LHCN-M2 (cell line): ENCODE data around the gene DRICH1. TPM values are rescaled to one million over a fixed set of nuclear protein-coding genes. Genes with fewer than 3 reads are reported as not detected.
"Not testable (repeated sequence)": the region's sequence is repeated elsewhere in the genome, so short reads cannot be mapped to it uniquely, and the experiment has no call there.

Experiments used
- DNase-seq: peaks from one replicate; pipeline ENCODE4 v3.0.0-alpha.2; 2012; ENCODE audit warnings: low read depth
- polyA plus RNA-seq: library from polyadenylated mRNA; unstranded; fragments of >200 nt; gene quantifications from one replicate; pipeline ENCODE4 v1.2.1, GENCODE V29; 2012; ENCODE audit warnings: missing spikeins
- total RNA-seq: library from RNA; depleted of rRNA; stranded (reverse); fragments of >200 nt; gene quantifications from 2 replicates; pipeline ENCODE4 v1.2.3, GENCODE V29; 2014; rRNA removed

Gene DRICH1, protein sequence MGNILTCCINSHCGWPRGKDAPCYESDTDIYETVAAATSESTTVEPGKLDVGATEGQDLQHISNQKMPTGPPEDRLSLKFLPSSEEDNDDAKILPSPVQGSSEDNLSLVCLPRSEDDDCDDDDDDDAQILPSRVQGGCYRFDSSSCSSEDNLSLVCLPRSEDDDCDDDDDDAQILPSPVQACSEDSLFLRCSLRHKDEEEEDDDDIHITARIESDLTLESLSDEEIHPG
- not detected in 2 replicates for total RNA-seq
- 0.05 TPM for polyA plus RNA-seq

- DNase-seq: no peak
Measured at GRCh38 chr22:23632178-23632577, at the start of gene DRICH1. Gene DRICH1 (minus strand): TSS chr22:23632321. CDS start chr22:23632023, 298 bp downstream.

- no peak for DNase-seq
Measured at GRCh38 chr22:23681026-23681809, 49.1 kb upstream of the DRICH1 start.

- DNase-seq: no peak
Measured at GRCh38 chr22:23678133-23678532, 46.0 kb upstream of the DRICH1 start.

DNA sequence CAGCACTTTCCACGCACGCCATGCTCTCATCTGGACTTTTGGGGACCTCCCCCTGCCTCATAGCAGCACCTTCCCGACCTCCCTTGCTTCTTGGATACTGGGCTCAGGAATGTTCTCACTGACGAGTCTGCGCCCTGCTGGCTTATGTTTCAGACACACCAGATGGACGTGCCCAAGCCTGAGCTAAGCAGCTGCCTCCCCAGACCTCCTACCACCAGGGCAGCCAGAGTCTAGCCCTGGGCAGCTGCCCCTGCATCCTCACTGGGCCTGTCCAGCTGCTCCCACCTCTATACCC lies 45.5 kb upstream of the DRICH1 start:
- DNase-seq: peak; percentile 5

DNA sequence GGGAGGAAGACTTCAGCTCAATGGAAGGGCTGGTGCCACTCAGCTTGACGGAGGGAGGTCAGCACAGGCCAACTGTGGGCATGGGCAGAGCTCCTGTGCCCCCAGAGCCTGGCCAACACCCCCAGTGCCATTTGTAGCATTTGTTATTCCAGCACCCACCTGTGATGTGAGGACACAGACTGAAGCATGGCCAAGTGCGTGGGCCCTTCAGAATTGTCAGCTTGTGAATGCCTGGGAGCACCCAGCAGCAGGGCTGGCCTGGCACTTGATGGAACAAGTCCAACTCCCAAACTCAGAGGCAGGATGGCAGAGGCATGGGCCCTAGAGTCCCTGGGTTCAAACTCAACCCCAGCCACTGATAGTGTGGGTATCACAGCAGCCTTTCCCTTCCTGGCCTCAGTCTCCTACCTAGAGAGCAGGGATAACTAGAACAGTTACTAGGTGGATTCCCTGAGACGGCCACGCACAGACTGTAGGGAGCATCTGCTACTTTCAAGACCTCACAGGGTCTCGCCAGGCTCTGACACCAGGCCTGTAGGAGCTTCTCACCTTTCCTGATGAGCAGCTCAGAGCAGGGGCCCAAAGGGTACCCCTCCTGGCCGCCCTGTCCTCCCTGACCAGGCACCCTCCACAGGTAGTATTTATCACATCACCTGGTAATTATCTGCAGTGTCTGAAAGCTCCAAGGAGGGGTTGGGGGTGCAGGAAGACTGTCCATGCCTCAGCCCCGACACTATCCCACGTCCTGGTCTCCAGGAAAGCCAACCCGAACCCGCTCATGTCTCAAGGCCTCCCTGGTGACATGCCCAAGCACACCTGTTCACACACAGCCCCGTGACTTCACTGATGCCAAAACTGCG lies 45.0 kb upstream of the DRICH1 start:
- not testable (repeated sequence) for DNase-seq

DNA sequence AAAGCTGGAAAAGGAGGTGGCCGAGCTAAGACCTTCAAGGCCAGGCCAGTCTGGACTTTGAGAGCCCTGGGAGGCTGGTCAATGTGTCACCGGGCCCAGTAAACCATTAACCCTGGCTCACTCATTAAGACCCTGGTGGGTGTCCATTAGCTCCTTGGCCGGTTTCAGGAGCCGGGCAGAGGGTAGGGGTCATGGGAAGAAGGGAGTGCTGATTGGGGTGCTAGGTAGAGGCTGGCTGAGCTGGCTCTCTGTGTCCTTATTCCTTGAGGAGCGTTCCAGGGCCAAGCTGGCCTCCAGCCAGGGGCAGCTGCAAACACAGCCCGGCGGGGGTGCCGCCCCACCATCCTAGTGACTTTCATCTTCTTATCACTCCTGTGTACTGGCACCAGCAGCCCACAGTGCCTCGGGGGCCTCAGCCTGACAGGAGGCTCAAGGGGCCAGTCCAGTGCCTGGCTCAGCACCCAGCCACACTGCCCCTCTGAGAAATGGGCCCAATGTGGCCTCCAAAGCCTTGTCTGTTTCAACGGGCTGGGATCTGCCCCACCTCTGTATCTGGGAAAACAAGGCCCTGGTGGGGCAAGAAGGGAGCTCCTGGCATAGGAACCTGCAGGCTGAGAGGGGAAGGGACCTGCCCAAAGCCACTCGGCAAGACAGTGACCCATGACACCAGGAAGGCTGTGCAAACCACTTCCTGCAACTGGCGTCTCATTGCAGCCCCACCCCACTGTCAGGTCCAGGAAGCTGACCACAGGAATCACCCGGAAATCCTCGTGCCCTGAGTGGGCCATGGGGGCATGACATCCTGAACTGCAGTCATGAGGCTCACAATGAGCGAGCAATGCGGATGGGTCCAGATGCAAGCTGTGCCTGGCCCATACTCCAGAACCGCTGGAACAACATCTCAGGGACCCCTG lies 43.6 kb upstream of the DRICH1 start:
- DNase-seq: peak; percentile 39

- DNase-seq: not testable (repeated sequence)
Measured at GRCh38 chr22:23674886-23675501, 42.9 kb upstream of the DRICH1 start.

DNA sequence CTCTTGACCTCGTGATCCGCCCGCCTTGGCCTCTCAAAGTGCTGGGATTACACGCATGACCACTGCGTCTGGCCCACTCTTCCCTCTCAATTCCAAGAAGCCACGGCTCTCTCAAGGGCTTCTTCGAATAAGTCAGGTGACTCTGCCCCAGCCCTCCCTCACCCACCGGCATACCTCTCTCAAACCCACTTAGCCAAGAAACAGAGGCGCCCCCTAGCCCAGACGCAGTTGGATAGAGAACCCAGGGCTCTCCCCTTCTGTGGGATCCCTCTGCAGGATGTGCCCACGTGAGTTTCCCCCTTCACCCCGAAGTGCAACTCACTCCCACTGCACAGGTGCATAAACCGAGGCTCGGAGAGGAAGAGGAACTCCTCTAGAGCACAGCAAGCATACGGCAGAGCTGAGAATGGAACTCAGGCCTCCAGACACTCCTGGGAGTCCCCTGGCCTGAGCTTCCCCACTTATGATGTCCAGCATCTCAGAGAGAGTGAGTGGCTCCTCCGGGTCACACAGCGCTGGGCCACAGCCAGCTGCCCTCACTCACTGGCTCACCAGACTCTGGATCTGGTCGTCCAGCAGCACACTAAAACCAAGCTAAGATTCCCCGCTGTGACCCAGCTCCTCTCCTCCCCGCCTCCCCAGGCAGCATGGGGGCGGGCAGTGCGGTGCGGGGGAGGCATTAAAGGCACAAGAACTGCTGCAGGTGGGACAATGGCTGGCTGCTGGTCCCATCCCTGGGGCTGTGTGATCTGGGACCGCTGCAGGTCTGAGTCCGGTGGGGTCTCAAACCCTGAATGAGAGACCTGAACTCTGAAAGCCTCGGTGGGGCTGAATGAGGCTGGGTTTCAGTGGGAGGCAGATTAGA lies 41.9 kb upstream of the DRICH1 start:
- DNase-seq: no peak

- no peak for DNase-seq
Measured at GRCh38 chr22:23673050-23673620, 41.0 kb upstream of the DRICH1 start.

DNA sequence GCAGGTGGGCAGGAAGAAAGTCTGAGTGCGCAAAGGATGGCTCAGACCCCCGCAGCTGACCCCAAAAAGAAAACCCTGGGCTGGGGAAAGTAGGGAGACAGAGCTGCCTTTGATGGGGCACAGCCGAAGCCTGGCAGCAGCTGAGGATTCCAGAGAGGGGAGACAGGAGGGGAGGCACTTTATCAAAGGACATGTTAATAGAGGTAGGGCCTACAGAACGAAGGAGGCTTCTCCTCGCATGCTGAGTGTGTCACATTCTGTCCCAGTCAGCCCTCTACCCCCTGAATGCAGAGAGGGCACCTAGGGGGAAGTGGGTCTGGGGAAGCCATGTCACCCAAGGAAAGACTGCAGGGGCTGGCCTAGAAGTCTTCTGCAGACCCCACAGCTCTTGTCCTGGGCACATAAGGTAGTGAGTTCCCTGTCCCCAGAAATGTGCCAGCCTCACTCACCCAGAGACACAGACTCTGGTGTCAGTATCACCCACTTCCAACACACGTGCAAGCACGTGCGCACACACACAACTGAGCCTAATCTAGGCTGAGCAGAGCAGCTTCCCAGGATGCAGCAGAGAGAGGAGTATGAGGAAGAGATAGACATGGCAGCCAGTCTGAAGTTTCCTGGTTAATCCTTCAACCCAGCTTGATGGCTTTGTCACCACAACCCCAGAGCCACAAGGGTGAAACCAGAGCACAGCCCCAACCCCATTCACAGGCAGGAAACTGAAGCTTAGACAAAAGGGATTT lies 40.4 kb upstream of the DRICH1 start:
- not testable (repeated sequence) for DNase-seq

- DNase-seq: not testable (repeated sequence)
Measured at GRCh38 chr22:23671387-23671786, 39.3 kb upstream of the DRICH1 start.

- no peak for DNase-seq
Measured at GRCh38 chr22:23670378-23671295, 38.5 kb upstream of the DRICH1 start.

GRCh38 chr22:23660381-23660780 lies 28.3 kb upstream of the DRICH1 start:
- DNase-seq: not testable (repeated sequence)

DNA sequence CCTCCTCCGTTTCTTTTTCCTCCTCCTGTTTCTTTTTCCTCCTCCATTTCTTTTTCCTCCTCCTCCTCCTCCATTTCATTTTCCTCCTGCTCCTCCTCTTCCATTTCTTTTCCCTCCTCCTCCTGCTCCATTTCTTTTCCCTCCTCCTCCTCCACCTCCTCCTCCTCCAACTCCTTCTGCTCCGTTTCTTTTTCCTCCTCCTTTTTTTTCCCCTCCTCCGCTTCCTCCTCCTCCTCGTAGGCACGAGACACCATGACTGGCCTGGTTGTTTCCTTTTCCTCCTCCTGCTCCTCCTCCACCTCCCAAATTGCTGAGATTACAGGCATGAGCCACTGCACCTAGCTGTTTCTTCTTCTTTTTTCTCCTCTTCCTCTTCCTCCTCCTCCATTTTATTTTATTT lies 25.6 kb upstream of the DRICH1 start:
- no peak for DNase-seq

DNA sequence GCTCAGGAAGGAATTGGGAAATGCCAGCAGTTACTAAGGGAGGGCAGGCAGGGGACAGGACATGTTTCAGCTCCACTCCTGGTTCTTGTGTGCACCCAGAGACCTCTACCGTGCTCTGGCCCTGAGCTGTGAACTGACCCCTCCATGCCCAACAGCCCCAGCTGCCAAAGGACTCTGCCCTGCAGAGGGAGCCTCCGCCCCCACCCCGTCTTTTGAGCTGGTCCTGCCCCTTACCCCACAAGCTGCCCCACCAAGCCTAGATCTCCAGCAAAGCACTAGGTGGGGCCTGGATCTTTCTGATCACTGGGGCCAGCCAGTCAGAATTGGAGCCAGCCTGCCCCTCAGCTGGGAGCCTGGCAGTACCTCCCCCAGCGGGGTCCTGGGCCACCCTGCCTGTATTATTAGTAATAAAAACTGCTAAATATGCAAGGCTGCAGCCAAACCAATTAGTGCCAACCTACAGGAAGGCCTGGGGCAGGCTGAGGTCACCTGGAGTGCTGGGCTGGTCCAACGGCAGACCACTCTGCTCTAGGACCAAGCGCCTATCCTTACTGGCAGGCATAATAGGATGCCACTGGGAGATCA lies 23.9 kb upstream of the DRICH1 start:
- no peak for DNase-seq

GRCh38 chr22:23652711-23653110 lies 20.6 kb upstream of the DRICH1 start:
- DNase-seq: no peak

DNA sequence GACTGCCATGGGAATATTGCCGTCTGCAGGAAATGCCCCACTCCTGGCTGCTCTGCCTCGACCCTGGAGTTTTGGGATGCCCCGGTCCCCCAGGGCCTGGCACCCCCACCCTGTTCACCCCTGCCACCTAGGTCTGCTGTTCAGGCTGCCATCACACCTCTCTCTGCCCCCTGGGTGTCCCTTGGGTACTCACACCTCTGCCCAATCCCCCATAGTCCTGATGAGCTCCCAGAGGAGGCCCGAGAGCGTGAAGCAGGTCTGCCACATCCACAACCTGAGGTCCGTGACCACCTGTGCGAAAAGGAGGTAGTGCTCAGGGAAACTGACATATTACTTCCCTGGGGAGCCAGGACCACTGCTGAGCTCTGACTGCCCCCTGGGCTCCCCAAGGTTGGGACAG lies 20.2 kb upstream of the DRICH1 start:
- no peak for DNase-seq
